ENCODE measurements around the gene PRPS1L1.

The PRPS1L1 gene

GRCh38 chr7:18004372-18004771 lies 23.3 kb downstream of the PRPS1L1 start:
- DNase-seq: no peak

DNA sequence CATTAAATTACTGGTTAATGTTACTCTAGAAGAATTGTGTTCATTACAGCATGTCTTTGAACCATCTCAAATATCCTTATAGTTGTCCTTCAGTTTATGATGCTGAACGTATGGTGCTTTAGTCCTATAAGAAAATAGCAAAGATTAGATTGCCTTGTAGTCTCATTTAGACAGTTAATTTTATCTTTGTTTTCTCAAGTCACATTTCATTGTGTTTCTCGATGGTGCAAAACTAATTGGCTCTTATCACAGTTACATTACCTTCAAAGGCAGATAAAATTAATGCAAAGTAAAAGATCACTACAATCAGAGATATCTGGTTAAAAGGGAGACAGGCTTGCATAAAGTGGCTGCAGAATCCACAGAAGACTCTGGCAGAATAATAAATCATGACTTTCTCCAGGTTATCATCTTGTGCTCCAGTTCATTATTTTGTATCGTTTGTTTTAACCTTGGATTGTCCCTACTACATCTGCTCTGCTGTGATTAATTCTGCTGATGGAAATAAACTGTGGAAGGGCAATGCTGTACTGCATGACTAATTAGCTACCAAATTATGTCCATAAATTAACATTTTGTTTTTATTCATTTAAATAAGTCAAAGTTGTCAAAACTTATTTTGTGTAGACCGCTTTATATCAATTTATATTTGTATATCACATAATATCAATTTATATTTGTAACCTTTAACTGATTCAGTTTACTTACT lies 24.2 kb downstream of the PRPS1L1 start:
- DNase-seq: no peak

DNA sequence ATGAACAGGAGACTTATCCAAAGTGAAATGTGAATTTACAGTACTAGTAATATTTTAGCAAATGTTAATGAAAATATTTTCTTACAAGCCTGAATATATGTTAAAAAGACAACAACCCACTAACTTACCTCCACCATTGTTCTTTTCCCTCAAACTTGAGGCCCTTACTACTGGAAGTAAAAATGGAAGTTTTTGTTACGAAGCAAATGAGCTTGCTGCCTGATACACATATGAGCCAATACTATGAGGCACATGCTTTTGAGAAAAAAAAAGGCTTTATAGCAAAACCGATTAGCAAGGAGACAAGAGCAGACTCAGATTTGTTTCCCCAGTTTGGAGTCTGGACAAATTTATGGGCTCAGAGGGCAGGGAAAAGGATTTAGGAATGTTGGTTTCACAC lies 29.0 kb downstream of the PRPS1L1 start:
- DNase-seq: no peak

GRCh38 chr7:17996442-17997223 lies 31.0 kb downstream of the PRPS1L1 start:
- DNase-seq: no peak

GRCh38 chr7:17996040-17996439 lies 31.6 kb downstream of the PRPS1L1 start:
- DNase-seq: no peak

DNA sequence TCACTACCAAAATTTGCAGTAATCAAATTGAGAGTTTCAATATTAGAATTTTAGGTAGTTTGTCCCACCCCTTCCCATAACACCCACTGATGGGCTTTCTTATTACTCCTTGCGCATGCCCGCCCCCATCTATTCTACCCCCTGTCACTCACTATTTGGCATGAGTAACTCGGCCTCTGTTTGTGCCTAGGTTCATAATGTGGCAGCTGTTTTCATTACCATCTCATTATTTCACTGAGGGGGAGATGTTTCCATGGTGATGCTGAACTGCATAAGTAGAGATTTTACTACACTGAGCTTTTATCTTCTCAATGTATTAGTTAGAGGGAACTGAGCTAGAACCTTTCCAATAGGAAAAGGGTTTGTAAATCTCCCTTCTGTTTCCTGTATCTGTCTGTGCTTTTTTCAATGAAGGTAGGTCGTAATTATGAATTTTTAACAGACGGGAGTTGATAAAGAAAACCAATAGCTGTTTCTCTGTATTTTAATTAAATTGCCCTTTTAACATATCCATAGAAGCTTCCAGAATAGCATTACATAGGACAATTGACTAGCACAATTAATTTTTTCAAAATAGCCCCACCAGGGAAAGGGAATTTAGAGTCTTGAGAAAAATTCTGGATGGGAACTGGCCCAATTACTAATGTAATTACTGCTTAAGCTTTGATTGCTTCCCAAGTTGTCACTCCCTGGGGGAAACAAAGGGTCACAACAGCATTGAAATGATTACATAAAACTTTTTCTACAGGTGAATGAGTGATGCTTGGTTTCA lies 33.4 kb downstream of the PRPS1L1 start:
- no peak for DNase-seq

DNA sequence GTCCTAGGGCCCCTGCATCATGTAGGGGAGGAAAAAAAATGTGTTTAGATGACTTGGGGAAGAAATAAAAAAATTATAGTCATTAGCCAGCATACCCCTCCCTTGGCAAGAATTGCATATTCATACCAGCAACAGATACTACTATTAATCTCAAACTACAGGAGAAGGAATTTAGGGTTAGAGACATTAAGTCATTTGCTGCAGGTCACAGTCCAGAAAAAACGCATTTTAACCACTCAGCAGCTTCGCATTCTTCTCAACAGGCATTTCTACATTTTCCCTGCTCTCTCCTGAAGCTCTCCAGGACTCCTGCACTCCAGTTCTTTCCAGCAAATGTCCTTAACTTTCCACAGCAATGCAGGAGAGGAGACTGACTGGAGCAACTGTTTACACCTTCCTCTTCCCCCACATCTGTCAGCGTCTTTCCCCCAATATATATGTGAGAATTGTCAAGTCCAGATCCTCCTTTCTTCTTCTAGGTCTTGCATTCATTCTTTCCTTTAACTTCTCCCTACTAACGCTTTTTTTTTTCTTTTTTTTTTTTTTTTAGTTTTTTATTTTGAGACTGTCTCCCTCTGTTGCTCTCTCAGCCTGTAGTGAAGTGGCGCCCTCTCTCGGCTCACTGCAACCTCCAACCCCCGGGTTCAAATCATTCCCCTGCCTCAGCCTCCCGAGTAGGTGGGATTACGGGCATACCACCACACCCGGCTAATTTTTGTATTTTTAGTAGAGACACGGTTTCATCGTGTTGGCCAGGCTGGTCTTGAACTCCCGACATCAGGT lies 35.6 kb downstream of the PRPS1L1 start:
- DNase-seq: no peak

- DNase-seq: no peak
Observed at GRCh38 chr7:17990761-17991160, 36.9 kb downstream of the PRPS1L1 start.

GRCh38 chr7:17989546-17989945 lies 38.1 kb downstream of the PRPS1L1 start:
- DNase-seq: no peak

GRCh38 chr7:17988858-17989257 lies 38.8 kb downstream of the PRPS1L1 start:
- no peak for DNase-seq

GRCh38 chr7:17988141-17988540 lies 39.5 kb downstream of the PRPS1L1 start:
- no peak for DNase-seq

DNA sequence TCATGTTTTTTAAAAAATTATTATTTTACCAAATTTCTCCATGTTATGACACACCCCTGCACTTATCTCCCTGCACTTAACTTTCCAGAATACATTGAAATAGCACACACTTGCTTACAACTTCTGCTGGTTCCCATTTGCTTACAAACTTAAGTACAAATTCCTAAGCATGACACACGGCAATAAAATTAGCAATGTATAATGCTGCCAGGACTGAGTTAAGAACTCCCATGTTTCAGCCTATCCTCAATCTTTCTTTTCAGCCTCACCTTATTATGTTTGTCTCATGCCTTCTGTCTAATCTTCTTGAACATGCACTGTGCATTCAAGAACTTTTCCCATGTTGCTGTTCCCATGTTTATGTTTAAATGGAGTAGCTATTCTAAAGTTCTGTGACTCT lies 40.8 kb downstream of the PRPS1L1 start:
- no peak for DNase-seq

- DNase-seq: no peak
Observed at GRCh38 chr7:17985473-17986239, 42.0 kb downstream of the PRPS1L1 start.

GRCh38 chr7:17984288-17984687 lies 43.4 kb downstream of the PRPS1L1 start:
- no peak for DNase-seq

DNA sequence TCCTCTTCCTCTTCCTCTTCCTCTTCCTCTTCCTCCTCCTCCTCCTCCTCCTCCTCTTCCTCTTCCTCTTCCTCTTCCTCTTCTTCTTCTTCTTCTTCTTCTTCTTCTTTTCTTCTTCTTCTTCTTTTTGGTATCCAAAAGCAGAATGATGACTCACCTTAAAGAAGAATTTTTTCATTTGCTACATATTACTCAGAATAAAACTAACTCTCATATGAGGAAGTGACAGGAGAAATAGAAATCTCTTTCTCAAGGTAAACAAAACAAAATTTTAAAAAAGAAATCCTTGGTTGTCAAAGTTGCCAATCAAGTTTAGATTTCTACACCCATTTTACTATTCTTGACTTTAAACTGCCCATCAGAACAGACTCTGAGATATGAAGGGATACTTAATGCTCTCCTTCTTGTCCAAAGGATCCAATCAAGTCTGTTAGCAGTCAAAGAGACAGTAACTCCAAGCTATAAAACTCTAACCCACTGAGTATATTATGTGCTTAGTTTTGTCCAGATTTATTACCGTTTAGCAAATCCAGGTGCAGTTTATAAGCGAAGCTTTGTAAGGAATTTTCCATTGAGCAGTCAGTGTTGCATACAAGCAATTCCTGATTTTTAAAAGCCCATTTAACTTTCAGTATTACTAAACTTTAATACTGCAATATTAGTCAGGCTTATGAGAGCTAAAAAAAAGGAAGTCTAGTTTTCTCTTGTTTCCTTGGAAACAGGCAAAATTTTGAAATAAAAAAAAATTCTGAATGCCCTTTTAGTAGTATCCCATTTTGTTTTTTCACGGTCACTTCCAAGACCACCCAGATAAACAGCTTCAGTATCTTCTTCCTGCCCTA lies 44.2 kb downstream of the PRPS1L1 start:
- no peak for DNase-seq

DNA sequence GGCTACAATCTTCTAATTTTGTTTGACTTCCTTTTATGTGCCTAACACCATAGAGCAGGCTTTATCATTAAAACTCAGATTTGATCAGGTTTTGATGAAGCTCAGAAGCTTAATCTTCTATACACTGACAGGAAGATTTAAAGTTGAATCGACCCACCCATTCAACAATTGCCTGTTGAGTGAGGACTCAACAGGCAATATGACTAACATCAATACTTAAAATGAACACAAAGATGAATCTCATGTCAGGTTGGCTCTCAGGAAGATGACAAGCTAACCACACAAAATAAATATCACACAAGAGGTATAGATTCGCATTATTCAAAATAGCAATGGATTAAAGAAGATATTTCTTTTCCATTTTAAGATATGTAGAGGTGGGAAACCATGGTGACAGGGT lies 50.7 kb downstream of the PRPS1L1 start:
- DNase-seq: no peak

Measured in activated CD4-positive, alpha-beta T cell treated with anti-CD3 and anti-CD28 coated beads, Interleukin-2, amount 50 U/mL, for 4 hours (primary cell).